Measurements from ENCODE around the gene CIB1. TPM values are rescaled to one million over a fixed set of nuclear protein-coding genes. Genes with fewer than 3 reads are reported as not detected.

CIB1 gene
- total RNA-seq, 1 donor from 2014 or later: 33.8 TPM

GRCh38 chr15:90227816-90228772 is 5.6 kb downstream of the CIB1 start:
- no peaks in the 10 kb centered on the region for H3K9me3 Mint-ChIP-seq (ENCODE audit: unreplicated experiment)
- no peak for DNase-seq (ENCODE audit: extremely low spot score, unreplicated experiment)
- H3K27me3 Mint-ChIP-seq (ENCODE audit: unreplicated experiment): no peaks in the 10 kb centered on the region
- no peak overlapping the region for H3K4me3 Mint-ChIP-seq (ENCODE audit: unreplicated experiment)
- no peak overlapping the region for H3K27ac Mint-ChIP-seq (ENCODE audit: unreplicated experiment)
- peaks cover 6% of the 10 kb centered on the region for H3K4me1 Mint-ChIP-seq (ENCODE audit: unreplicated experiment)
- no peak for TF ChIP-seq CTCF (IDR thresholded peaks at IDR 0.05)
- H3K36me3 Mint-ChIP-seq (ENCODE audit: unreplicated experiment): peaks cover 27% of the 10 kb centered on the region

GRCh38 chr15:90227336-90227735 is 6.4 kb downstream of the CIB1 start:
- no peaks in the 10 kb centered on the region for H3K27me3 Mint-ChIP-seq (ENCODE audit: unreplicated experiment)
- H3K4me1 Mint-ChIP-seq (ENCODE audit: unreplicated experiment): peaks cover 2% of the 10 kb centered on the region
- no peak for TF ChIP-seq CTCF (IDR thresholded peaks at IDR 0.05)
- no peak overlapping the region for H3K27ac Mint-ChIP-seq (ENCODE audit: unreplicated experiment)
- no peak for DNase-seq (ENCODE audit: extremely low spot score, unreplicated experiment)
- H3K9me3 Mint-ChIP-seq (ENCODE audit: unreplicated experiment): no peaks in the 10 kb centered on the region
- no peak overlapping the region for H3K4me3 Mint-ChIP-seq (ENCODE audit: unreplicated experiment)
- peaks cover 27% of the 10 kb centered on the region for H3K36me3 Mint-ChIP-seq (ENCODE audit: unreplicated experiment)

- H3K9me3 Mint-ChIP-seq (ENCODE audit: unreplicated experiment): no peaks in the 10 kb centered on the region
- no peak for DNase-seq (ENCODE audit: extremely low spot score, unreplicated experiment)
Measured at GRCh38 chr15:90225504-90226234, 8.1 kb downstream of the CIB1 start.

GRCh38 chr15:90225047-90225446 is 8.7 kb downstream of the CIB1 start:
- Mint-ChIP-seq H3K27me3 (ENCODE audit: unreplicated experiment) (no peaks in the 10 kb centered on the region), H3K27ac (ENCODE audit: unreplicated experiment) (no peak overlapping the region), H3K4me3 (ENCODE audit: unreplicated experiment) (no peak overlapping the region), H3K4me1 (ENCODE audit: unreplicated experiment) (peaks cover 10% of the 10 kb centered on the region), H3K36me3 (ENCODE audit: unreplicated experiment) (peaks cover 24% of the 10 kb centered on the region), H3K9me3 (ENCODE audit: unreplicated experiment) (no peaks in the 10 kb centered on the region)
- DNase-seq (ENCODE audit: extremely low spot score, unreplicated experiment): no peak
- no peak for TF ChIP-seq CTCF (IDR thresholded peaks at IDR 0.05)

More at GRCh38 chr15:90225504-90226234, 8.1 kb downstream of the CIB1 start:
- Mint-ChIP-seq H3K27ac (ENCODE audit: unreplicated experiment) (no peak overlapping the region), H3K4me1 (ENCODE audit: unreplicated experiment) (peaks cover 10% of the 10 kb centered on the region), H3K36me3 (ENCODE audit: unreplicated experiment) (peaks cover 26% of the 10 kb centered on the region), H3K4me3 (ENCODE audit: unreplicated experiment) (no peak overlapping the region), H3K27me3 (ENCODE audit: unreplicated experiment) (no peaks in the 10 kb centered on the region)
- TF ChIP-seq CTCF (IDR thresholded peaks at IDR 0.05): no peak

Data from osteocyte (in vitro differentiated cells).